ENCODE measurements around the gene PRDM9.

Gene PRDM9

DNA sequence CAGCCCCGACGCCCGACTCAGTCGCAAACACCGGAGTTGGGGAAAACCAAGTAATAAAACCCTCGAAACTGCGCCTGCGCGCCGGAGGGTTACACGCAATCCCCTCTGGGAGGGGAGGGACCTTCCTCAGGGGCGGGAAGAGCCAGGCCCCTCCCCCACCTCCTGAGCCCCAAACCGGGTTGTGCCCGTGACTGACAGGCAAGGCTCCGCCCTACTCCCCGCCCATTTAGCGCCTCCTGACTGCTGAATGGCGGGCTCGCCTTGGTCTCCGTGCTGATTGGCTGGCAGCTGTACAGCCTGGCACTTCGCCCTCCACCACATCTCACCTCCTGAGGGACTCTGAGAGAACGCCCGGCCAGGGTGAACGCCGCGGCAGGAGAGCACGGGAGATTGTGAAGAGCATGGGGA lies at the start of gene PRDM9:
Gene PRDM9, plus strand, starts transcription at position 332 of the 408 bp plus-strand sequence. CDS start 1,425 bp downstream, outside the sequence.
- no peak for DNase-seq (ENCODE audit: extremely low read depth, low read depth)
- TF ChIP-seq, protein P1, sequence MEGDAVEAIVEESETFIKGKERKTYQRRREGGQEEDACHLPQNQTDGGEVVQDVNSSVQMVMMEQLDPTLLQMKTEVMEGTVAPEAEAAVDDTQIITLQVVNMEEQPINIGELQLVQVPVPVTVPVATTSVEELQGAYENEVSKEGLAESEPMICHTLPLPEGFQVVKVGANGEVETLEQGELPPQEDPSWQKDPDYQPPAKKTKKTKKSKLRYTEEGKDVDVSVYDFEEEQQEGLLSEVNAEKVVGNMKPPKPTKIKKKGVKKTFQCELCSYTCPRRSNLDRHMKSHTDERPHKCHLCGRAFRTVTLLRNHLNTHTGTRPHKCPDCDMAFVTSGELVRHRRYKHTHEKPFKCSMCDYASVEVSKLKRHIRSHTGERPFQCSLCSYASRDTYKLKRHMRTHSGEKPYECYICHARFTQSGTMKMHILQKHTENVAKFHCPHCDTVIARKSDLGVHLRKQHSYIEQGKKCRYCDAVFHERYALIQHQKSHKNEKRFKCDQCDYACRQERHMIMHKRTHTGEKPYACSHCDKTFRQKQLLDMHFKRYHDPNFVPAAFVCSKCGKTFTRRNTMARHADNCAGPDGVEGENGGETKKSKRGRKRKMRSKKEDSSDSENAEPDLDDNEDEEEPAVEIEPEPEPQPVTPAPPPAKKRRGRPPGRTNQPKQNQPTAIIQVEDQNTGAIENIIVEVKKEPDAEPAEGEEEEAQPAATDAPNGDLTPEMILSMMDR (IDR thresholded peaks at IDR 0.05; ENCODE audit: low read depth, low read length, missing control alignments): no peak
- no peak within 1 kb of the TSS for H3K4me3 ChIP-seq (replicated peaks; ENCODE audit: low read depth, low read length)

DNA sequence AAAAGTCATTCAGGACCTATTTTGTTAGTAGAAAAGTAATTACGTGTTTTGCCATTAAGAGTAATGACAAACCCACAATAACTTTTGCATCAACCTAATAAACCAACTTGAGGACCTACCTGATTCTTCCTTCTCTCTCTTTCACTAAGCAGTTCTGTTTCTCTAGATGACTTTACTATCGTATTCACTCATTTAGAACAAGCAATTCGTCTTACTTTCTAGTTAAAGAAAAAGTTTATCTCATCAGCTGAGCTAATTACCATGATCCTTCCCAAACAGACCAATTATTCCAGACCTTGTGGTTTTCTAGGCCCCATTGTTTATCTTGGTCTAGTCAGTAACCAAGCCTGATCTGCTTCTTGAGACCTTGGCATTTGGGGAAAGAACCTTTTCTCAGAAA lies 49.6 kb upstream of the PRDM9 start:
- DNase-seq (ENCODE audit: extremely low read depth, low read depth): no peak
- H3K4me3 ChIP-seq (replicated peaks; ENCODE audit: low read depth, low read length): no peak overlapping the region
- TF ChIP-seq, protein P1 (IDR thresholded peaks at IDR 0.05; ENCODE audit: low read depth, low read length, missing control alignments): no peak

DNA sequence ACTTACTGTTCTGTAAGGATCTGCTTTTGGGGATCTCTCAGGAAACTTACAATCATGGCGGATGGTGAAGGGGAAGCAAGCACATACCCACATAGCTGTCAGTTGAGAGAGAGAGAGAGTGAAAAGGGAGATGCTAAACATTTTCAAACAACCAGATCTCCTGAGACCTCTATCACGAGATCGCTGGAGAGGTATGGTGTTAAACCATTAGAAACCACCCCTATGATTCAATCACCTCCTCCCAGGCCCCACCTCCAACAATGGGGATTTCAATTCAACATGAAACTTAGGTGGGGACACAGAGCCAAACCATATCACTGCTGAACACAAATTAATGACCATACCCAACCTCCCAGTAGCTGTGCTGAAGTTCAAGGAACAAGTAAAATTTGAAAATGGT lies 48.2 kb upstream of the PRDM9 start:
- DNase-seq (ENCODE audit: extremely low read depth, low read depth): no peak
- no peak overlapping the region for H3K4me3 ChIP-seq (replicated peaks; ENCODE audit: low read depth, low read length)
- TF ChIP-seq, protein P1 (IDR thresholded peaks at IDR 0.05; ENCODE audit: low read depth, low read length, missing control alignments): no peak

DNA sequence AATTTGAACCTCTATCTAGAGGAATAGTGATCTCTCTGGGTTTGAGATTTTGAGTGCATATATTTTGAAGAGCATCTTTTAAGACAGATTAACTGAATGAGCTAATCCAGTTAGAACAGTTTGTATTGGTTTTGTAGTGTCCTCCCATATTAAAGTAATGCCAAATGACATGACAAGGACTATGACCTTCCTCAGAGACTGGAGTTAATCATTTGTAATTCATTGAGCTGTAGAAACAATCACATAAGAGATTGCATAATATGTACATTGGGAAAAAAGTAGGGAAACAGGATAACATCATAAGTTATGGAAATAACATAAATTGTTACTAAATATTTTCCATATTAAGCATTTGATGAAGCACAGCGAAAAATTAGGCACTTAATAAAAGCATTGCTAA lies 45.8 kb upstream of the PRDM9 start:
- H3K4me3 ChIP-seq (replicated peaks; ENCODE audit: low read depth, low read length): no peak overlapping the region
- TF ChIP-seq, protein P1 (IDR thresholded peaks at IDR 0.05; ENCODE audit: low read depth, low read length, missing control alignments): no peak
- no peak for DNase-seq (ENCODE audit: extremely low read depth, low read depth)

DNA sequence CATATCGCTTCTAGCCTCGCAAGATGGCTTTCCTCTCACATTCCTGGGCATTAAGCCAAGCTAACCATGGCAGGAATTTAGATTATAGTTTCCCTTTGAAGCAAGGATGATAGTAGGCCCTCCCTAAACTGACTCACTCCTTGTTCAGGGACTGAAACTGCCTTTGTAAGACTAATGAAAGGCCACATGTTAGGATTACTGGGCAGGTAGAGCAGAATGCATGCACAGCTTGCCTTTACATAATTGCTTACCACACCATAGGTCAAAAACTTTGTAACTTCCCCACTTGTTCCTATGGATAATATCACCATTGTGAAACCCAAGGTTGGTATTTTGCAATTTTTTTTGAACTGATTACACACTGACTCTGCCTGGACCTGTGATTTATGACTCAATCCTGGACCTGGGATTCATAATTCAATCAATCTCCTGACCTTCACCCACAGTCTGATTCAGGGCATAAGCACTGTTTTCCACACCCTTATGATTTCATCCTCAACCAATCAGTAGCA lies 41.0 kb upstream of the PRDM9 start:
- TF ChIP-seq, protein P1 (IDR thresholded peaks at IDR 0.05; ENCODE audit: low read depth, low read length, missing control alignments): no peak
- no peak for DNase-seq (ENCODE audit: extremely low read depth, low read depth)
- H3K4me3 ChIP-seq (replicated peaks; ENCODE audit: low read depth, low read length): no peak overlapping the region

DNA sequence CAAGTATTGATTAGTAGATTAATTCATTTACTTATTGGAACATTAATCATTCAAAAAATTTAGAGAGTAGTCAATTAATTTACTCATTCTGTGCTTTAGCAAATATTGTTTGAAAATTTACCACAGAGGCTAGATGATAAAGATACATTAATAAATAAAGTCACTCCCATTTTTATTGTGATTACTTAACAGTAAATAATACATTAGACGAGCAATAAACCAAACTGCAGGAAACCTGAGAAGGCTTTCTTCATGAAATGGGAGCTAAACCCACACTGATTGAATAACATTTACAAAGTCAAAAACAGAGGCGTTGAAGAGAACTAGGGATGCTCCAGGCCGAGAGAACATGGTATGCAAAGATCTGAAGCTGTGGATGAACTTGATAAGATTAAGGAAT lies 38.8 kb upstream of the PRDM9 start:
- H3K4me3 ChIP-seq (replicated peaks; ENCODE audit: low read depth, low read length): no peak overlapping the region
- DNase-seq (ENCODE audit: extremely low read depth, low read depth): no peak
- TF ChIP-seq, protein P1 (IDR thresholded peaks at IDR 0.05; ENCODE audit: low read depth, low read length, missing control alignments): no peak

DNA sequence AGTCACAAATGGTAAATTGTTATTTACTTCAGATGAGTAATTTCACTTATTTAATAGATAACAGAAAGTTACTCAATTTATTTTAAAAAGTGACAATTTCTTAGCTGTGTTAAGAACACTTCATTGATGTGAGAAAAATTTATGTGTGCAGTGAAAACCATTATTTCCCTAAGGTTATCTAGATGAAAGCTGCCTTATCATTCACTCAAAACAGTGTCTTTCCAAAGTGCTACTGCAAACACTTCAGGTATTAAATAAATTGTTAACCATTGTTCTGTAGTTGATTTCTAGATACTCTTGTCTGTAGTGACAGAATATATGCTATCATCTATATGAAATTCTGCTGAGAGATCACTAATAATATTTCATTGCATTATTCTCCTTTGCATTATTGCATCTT lies 33.5 kb upstream of the PRDM9 start:
- DNase-seq (ENCODE audit: extremely low read depth, low read depth): no peak
- no peak overlapping the region for H3K4me3 ChIP-seq (replicated peaks; ENCODE audit: low read depth, low read length)
- TF ChIP-seq, protein P1 (IDR thresholded peaks at IDR 0.05; ENCODE audit: low read depth, low read length, missing control alignments): no peak
